IMR-90 (cell line): Measurements from ENCODE around the gene SHE. TPM values are rescaled to one million over a fixed set of nuclear protein-coding genes. Genes with fewer than 3 reads are reported as not detected.

ENCODE experiments used
- ATAC-seq: fragments of 200-7000 bp; cut with Tn5 transposase; 2 replicates; pipeline ENCODE4 v1.9.1; 2020; ENCODE audit warnings: low read depth, mild to moderate bottlenecking, moderate library complexity
- BruUV-seq: library from RNA; stranded (reverse); fragments of 400-500 nt; replicated peaks from 2 replicates; lab custom pipeline; 2021; lab: Mats Ljungman, UMichigan
- CTCF ChIA-PET: fragments of 300-600 bp; formaldehyde crosslinking; extraction: SDS; loops from one replicate; lab custom pipeline; 2021; ENCODE audit warnings: antibody characterized with exemption; lab: Yijun Ruan, JAX
- POLR2A ChIA-PET: fragments of 300-600 bp; sonication (Branson Sonifier 250); formaldehyde crosslinking; loops from one replicate; lab custom pipeline; 2022; ENCODE audit warnings: antibody characterized with exemption; ENCODE audit not compliant: unreplicated experiment; lab: Charles Lee
- DNase-seq: peaks from one replicate; pipeline ENCODE4 v3.0.0; 2013
- H2AFZ ChIP-seq: replicated peaks from 2 replicates; pipeline ENCODE3; 2013; ENCODE audit warnings: low read length, mild to moderate bottlenecking; ENCODE audit not compliant: poor library complexity
- H2AK5ac ChIP-seq: 2 replicates; pipeline ENCODE4 v1.6.1; 2013; ENCODE audit warnings: low read depth, low read length, inconsistent platforms
- H2AK9ac ChIP-seq: replicated peaks from 2 replicates; pipeline ENCODE3; 2013; ENCODE audit warnings: mild to moderate bottlenecking, low read depth, low read length, moderate library complexity; ENCODE audit not compliant: poor library complexity
- H2BK120ac ChIP-seq: 2 replicates; pipeline ENCODE4 v1.6.1; 2013; ENCODE audit warnings: low read depth, low read length, inconsistent platforms
- H2BK15ac ChIP-seq: 3 replicates; pipeline ENCODE4 v1.6.1; 2013; ENCODE audit warnings: low read depth, low read length, inconsistent platforms
- H2BK20ac ChIP-seq: 2 replicates; pipeline ENCODE4 v1.6.1; 2013; ENCODE audit warnings: low read depth, mild to moderate bottlenecking, inconsistent platforms, low read length, moderate library complexity
- H2BK5ac ChIP-seq: 2 replicates; pipeline ENCODE4 v1.6.1; 2013; ENCODE audit warnings: mild to moderate bottlenecking, low read depth, low read length, inconsistent platforms; ENCODE audit not compliant: poor library complexity, severe bottlenecking
- H3K14ac ChIP-seq: replicated peaks from 2 replicates; pipeline ENCODE4 v1.6.1; 2013; ENCODE audit warnings: low read depth, low read length, inconsistent platforms
- H3K18ac ChIP-seq: 2 replicates; pipeline ENCODE4 v1.6.1; 2013; ENCODE audit warnings: low read depth, low read length, control low read depth
- H3K23ac ChIP-seq: 2 replicates; pipeline ENCODE4 v1.6.1; 2013; ENCODE audit warnings: low read depth, low read length, inconsistent platforms
- H3K27ac ChIP-seq: 2 replicates; pipeline ENCODE4 v1.5.1; 2013; ENCODE audit warnings: mild to moderate bottlenecking, control low read depth, low read length; ENCODE audit not compliant: insufficient read depth
- H3K27me3 ChIP-seq: 2 replicates; pipeline ENCODE4 v1.6.1; 2013; ENCODE audit warnings: low read length; ENCODE audit not compliant: control insufficient read depth, insufficient read depth
- H3K36me3 ChIP-seq: 2 replicates; pipeline ENCODE4 v1.6.1; 2013; ENCODE audit warnings: low read length, mixed read lengths; ENCODE audit not compliant: control insufficient read depth, insufficient read depth
- H3K4ac ChIP-seq: 2 replicates; pipeline ENCODE4 v1.6.1; 2013; ENCODE audit warnings: low read depth, low read length, inconsistent platforms
- H3K4me1 ChIP-seq: 2 replicates; pipeline ENCODE4 v1.6.1; 2013; ENCODE audit warnings: low read length, mixed read lengths; ENCODE audit not compliant: control insufficient read depth, insufficient read depth
- H3K4me2 ChIP-seq: 2 replicates; pipeline ENCODE4 v1.6.1; 2013; ENCODE audit warnings: low read depth, mild to moderate bottlenecking, control low read depth, low read length, moderate library complexity
- H3K4me3 ChIP-seq: 2 replicates; pipeline ENCODE4 v1.5.1; 2013; ENCODE audit warnings: low read depth, mild to moderate bottlenecking, control low read depth, low read length, moderate library complexity; ENCODE audit not compliant: insufficient read depth
- H3K56ac ChIP-seq: 2 replicates; pipeline ENCODE4 v1.6.1; 2013; ENCODE audit warnings: low read length, inconsistent platforms; ENCODE audit not compliant: insufficient read depth; ENCODE audit errors: extremely low read depth
- H3K79me1 ChIP-seq, 2 experiments: 2 replicates each; pipeline ENCODE4 v1.6.1; 2013; ENCODE audit warnings: low read length in 2 of 2, inconsistent platforms in 1 of 2, low read depth in 1 of 2
- H3K9ac ChIP-seq: 2 replicates; pipeline ENCODE4 v1.6.1; 2013; ENCODE audit warnings: low read depth, low read length, control low read depth
- H3K9me1 ChIP-seq: 2 replicates; pipeline ENCODE4 v1.6.1; 2013; ENCODE audit warnings: low read length, inconsistent platforms; ENCODE audit not compliant: insufficient read depth
- H3K9me3 ChIP-seq: 2 replicates; pipeline ENCODE4 v1.6.1; 2013; ENCODE audit warnings: low read length; ENCODE audit not compliant: control insufficient read depth, insufficient read depth
- H4K20me1 ChIP-seq: 2 replicates; pipeline ENCODE4 v1.6.1; 2013; ENCODE audit warnings: low read length, inconsistent platforms; ENCODE audit not compliant: insufficient read depth
- H4K5ac ChIP-seq: 2 replicates; pipeline ENCODE4 v1.6.1; 2013; ENCODE audit warnings: mild to moderate bottlenecking, low read depth, low read length, control low read depth
- H4K8ac ChIP-seq, 2 experiments: 2 replicates each; pipeline ENCODE4 v1.6.1; 2013; ENCODE audit warnings: low read depth in 2 of 2, low read length in 2 of 2, control low read depth in 1 of 2, inconsistent platforms in 1 of 2
- H4K91ac ChIP-seq: 2 replicates; pipeline ENCODE4 v1.6.1; 2013; ENCODE audit warnings: low read depth, low read length, inconsistent platforms; ENCODE audit not compliant: insufficient read depth
- MXI1 ChIP-seq: IDR thresholded peaks from 2 replicates; pipeline ENCODE4 v1.6.1; 2012; ENCODE audit warnings: low read depth, mild to moderate bottlenecking, low read length, moderate library complexity, borderline replicate concordance
- RAD21 ChIP-seq: IDR thresholded peaks from 2 replicates; pipeline ENCODE4 v1.6.1; 2012; ENCODE audit warnings: low read length, improper control_type of control experiment
- WGBS, 2 experiments: methylation state at CpG; one replicate each; pipeline versions ENCODE4 v1.1.5 to v1.1.7; 2013; ENCODE audit warnings: missing lambda C conversion rate in 2 of 2; ENCODE audit not compliant: insufficient read length in 1 of 2; ENCODE audit errors: extremely low coverage in 2 of 2; 5-methylcytosine and 5-hydroxymethylcytosine counted together
- dilution Hi-C: fragments of 300-500 bp; cut with HindIII; formaldehyde crosslinking; loops from one replicate; pipeline ENCODE4 v1.14.3; 2018; ENCODE audit warnings: low sequenced_read_pairs; ENCODE audit not compliant: unreplicated experiment
- in situ Hi-C: fragments of 300-500 bp; cut with MboI; formaldehyde crosslinking; loops from 3 replicates; pipeline ENCODE4 v1.14.3; 2019; ENCODE audit warnings: low sequenced_read_pairs, inconsistent platforms, mixed read lengths
- intact Hi-C: fragments of 100-400 bp; cut with micrococcal nuclease; formaldehyde crosslinking; loops from 2 replicates; pipeline ENCODE4 v1.10.0; 2022
- polyA plus RNA-seq, 3 experiments: library from polyadenylated mRNA; depleted of rRNA; stranded (reverse); fragments of >200 nt; gene quantifications; 2 replicates each; pipeline ENCODE4 v1.2.3, GENCODE V29; 2012; ENCODE audit warnings: low replicate concordance in 1 of 3
- total RNA-seq: library from RNA; depleted of rRNA; stranded (reverse); fragments of >200 nt; gene quantifications from 2 replicates; pipeline ENCODE4 v1.2.3, GENCODE V29; 2012

The SHE gene
- total and polyA plus RNA-seq, 2 of the 4 experiments (the other 2 are of a cell fraction): not detected

- Histone ChIP-seq H3K9ac (no peak overlapping the region), H4K8ac (no peak overlapping the region), H3K4me2 (no peak overlapping the region), H4K91ac (no peak overlapping the region), H2AFZ (no peak overlapping the region), H2BK20ac (no peak overlapping the region), H3K36me3 (peaks cover 43% of the 10 kb centered on the region), H3K18ac (no peak overlapping the region), H2AK9ac (no peak overlapping the region), H3K4ac (no peak overlapping the region), H3K4me3 (no peak overlapping the region), H4K20me1 (peaks cover 21% of the 10 kb centered on the region; the same call in 1 of the 2 replicates), H3K9me3 (no peaks in the 10 kb centered on the region), H3K9me1 (no peaks in the 10 kb centered on the region; the same call in 1 of the 2 replicates), H3K56ac (no peak overlapping the region), H3K23ac (no peak overlapping the region), H3K79me1 (peaks cover 4 to 16% of the 10 kb centered on the region in 2 experiments; a peak in 2 of 4 replicates), H2AK5ac (no peak overlapping the region), H3K27ac (no peak overlapping the region), H2BK15ac (no peak overlapping the region), H3K27me3 (peaks cover 19% of the 10 kb centered on the region), H3K4me1 (peaks cover under 1% of the 10 kb centered on the region; the same call in 1 of the 2 replicates), H4K5ac (no peak overlapping the region), H2BK5ac (no peak overlapping the region), H3K14ac (no peak overlapping the region), H2BK120ac (no peak overlapping the region)
- WGBS, 2 experiments: no CpG with 5 or more reads among the region's 1 CpG
- no TSS peak for BruUV-seq
- TF ChIP-seq MXI1 (no peak), RAD21 (no peak)
- no peak for ATAC-seq
- intact Hi-C loops (loop anchor here (5.0 kb wide), 2 partner anchors 141 to 196 kb away; partner anchors contain the start of gene IL6R), in situ Hi-C loops (loop anchor here (5.0 kb wide), 1 partner anchor 61 kb away; no protein-coding TSS in a partner anchor), dilution Hi-C loops (no loop called here)
- CTCF ChIA-PET: no interaction called here
- DNase-seq: no peak
- POLR2A ChIA-PET: no interaction called here
Observed at GRCh38 chr1:154548028-154548427, 45.8 kb upstream of the SHE start.
